IMR-90 (cell line): ENCODE data around the gene MYOZ3. TPM values are rescaled to one million over a fixed set of nuclear protein-coding genes. Genes with fewer than 3 reads are reported as not detected.

Experiments used
- ATAC-seq: fragments of 200-7000 bp; cut with Tn5 transposase; 2 replicates; pipeline ENCODE4 v1.9.1; 2020; ENCODE audit warnings: low read depth, mild to moderate bottlenecking, moderate library complexity
- BruUV-seq: library from RNA; stranded (reverse); fragments of 400-500 nt; replicated peaks from 2 replicates; lab custom pipeline; 2021; lab: Mats Ljungman, UMichigan
- CTCF ChIA-PET: fragments of 300-600 bp; formaldehyde crosslinking; extraction: SDS; loops from one replicate; lab custom pipeline; 2021; ENCODE audit warnings: antibody characterized with exemption; lab: Yijun Ruan, JAX
- POLR2A ChIA-PET: fragments of 300-600 bp; sonication (Branson Sonifier 250); formaldehyde crosslinking; loops from one replicate; lab custom pipeline; 2022; ENCODE audit warnings: antibody characterized with exemption; ENCODE audit not compliant: unreplicated experiment; lab: Charles Lee
- DNase-seq: peaks from one replicate; pipeline ENCODE4 v3.0.0; 2013
- H2AFZ ChIP-seq: replicated peaks from 2 replicates; pipeline ENCODE3; 2013; ENCODE audit warnings: low read length, mild to moderate bottlenecking; ENCODE audit not compliant: poor library complexity
- H2AK5ac ChIP-seq: 2 replicates; pipeline ENCODE4 v1.6.1; 2013; ENCODE audit warnings: low read depth, low read length, inconsistent platforms
- H2AK9ac ChIP-seq: replicated peaks from 2 replicates; pipeline ENCODE3; 2013; ENCODE audit warnings: mild to moderate bottlenecking, low read depth, low read length, moderate library complexity; ENCODE audit not compliant: poor library complexity
- H2BK120ac ChIP-seq: 2 replicates; pipeline ENCODE4 v1.6.1; 2013; ENCODE audit warnings: low read depth, low read length, inconsistent platforms
- H2BK15ac ChIP-seq: 3 replicates; pipeline ENCODE4 v1.6.1; 2013; ENCODE audit warnings: low read depth, low read length, inconsistent platforms
- H2BK20ac ChIP-seq: 2 replicates; pipeline ENCODE4 v1.6.1; 2013; ENCODE audit warnings: low read depth, mild to moderate bottlenecking, inconsistent platforms, low read length, moderate library complexity
- H2BK5ac ChIP-seq: 2 replicates; pipeline ENCODE4 v1.6.1; 2013; ENCODE audit warnings: mild to moderate bottlenecking, low read depth, low read length, inconsistent platforms; ENCODE audit not compliant: poor library complexity, severe bottlenecking
- H3K14ac ChIP-seq: replicated peaks from 2 replicates; pipeline ENCODE4 v1.6.1; 2013; ENCODE audit warnings: low read depth, low read length, inconsistent platforms
- H3K18ac ChIP-seq: 2 replicates; pipeline ENCODE4 v1.6.1; 2013; ENCODE audit warnings: low read depth, low read length, control low read depth
- H3K23ac ChIP-seq: 2 replicates; pipeline ENCODE4 v1.6.1; 2013; ENCODE audit warnings: low read depth, low read length, inconsistent platforms
- H3K27ac ChIP-seq: 2 replicates; pipeline ENCODE4 v1.5.1; 2013; ENCODE audit warnings: mild to moderate bottlenecking, control low read depth, low read length; ENCODE audit not compliant: insufficient read depth
- H3K27me3 ChIP-seq: 2 replicates; pipeline ENCODE4 v1.6.1; 2013; ENCODE audit warnings: low read length; ENCODE audit not compliant: control insufficient read depth, insufficient read depth
- H3K36me3 ChIP-seq: 2 replicates; pipeline ENCODE4 v1.6.1; 2013; ENCODE audit warnings: low read length, mixed read lengths; ENCODE audit not compliant: control insufficient read depth, insufficient read depth
- H3K4ac ChIP-seq: 2 replicates; pipeline ENCODE4 v1.6.1; 2013; ENCODE audit warnings: low read depth, low read length, inconsistent platforms
- H3K4me1 ChIP-seq: 2 replicates; pipeline ENCODE4 v1.6.1; 2013; ENCODE audit warnings: low read length, mixed read lengths; ENCODE audit not compliant: control insufficient read depth, insufficient read depth
- H3K4me2 ChIP-seq: 2 replicates; pipeline ENCODE4 v1.6.1; 2013; ENCODE audit warnings: low read depth, mild to moderate bottlenecking, control low read depth, low read length, moderate library complexity
- H3K4me3 ChIP-seq: 2 replicates; pipeline ENCODE4 v1.5.1; 2013; ENCODE audit warnings: low read depth, mild to moderate bottlenecking, control low read depth, low read length, moderate library complexity; ENCODE audit not compliant: insufficient read depth
- H3K56ac ChIP-seq: 2 replicates; pipeline ENCODE4 v1.6.1; 2013; ENCODE audit warnings: low read length, inconsistent platforms; ENCODE audit not compliant: insufficient read depth; ENCODE audit errors: extremely low read depth
- H3K79me1 ChIP-seq, 2 experiments: 2 replicates each; pipeline ENCODE4 v1.6.1; 2013; ENCODE audit warnings: low read length in 2 of 2, inconsistent platforms in 1 of 2, low read depth in 1 of 2
- H3K9ac ChIP-seq: 2 replicates; pipeline ENCODE4 v1.6.1; 2013; ENCODE audit warnings: low read depth, low read length, control low read depth
- H3K9me1 ChIP-seq: 2 replicates; pipeline ENCODE4 v1.6.1; 2013; ENCODE audit warnings: low read length, inconsistent platforms; ENCODE audit not compliant: insufficient read depth
- H3K9me3 ChIP-seq: 2 replicates; pipeline ENCODE4 v1.6.1; 2013; ENCODE audit warnings: low read length; ENCODE audit not compliant: control insufficient read depth, insufficient read depth
- H4K20me1 ChIP-seq: 2 replicates; pipeline ENCODE4 v1.6.1; 2013; ENCODE audit warnings: low read length, inconsistent platforms; ENCODE audit not compliant: insufficient read depth
- H4K5ac ChIP-seq: 2 replicates; pipeline ENCODE4 v1.6.1; 2013; ENCODE audit warnings: mild to moderate bottlenecking, low read depth, low read length, control low read depth
- H4K8ac ChIP-seq, 2 experiments: 2 replicates each; pipeline ENCODE4 v1.6.1; 2013; ENCODE audit warnings: low read depth in 2 of 2, low read length in 2 of 2, control low read depth in 1 of 2, inconsistent platforms in 1 of 2
- H4K91ac ChIP-seq: 2 replicates; pipeline ENCODE4 v1.6.1; 2013; ENCODE audit warnings: low read depth, low read length, inconsistent platforms; ENCODE audit not compliant: insufficient read depth
- CEBPB ChIP-seq: IDR thresholded peaks from 2 replicates; pipeline ENCODE4 v1.6.1; 2012; ENCODE audit warnings: low read depth, low read length, improper control_type of control experiment
- NFE2L2 ChIP-seq: fragments of 150-350 bp; IDR thresholded peaks from 2 replicates; pipeline ENCODE4 v1.6.1; 2016; ENCODE audit warnings: low read depth, mild to moderate bottlenecking, low read length
- WGBS, 2 experiments: methylation state at CpG; one replicate each; pipeline versions ENCODE4 v1.1.5 to v1.1.7; 2013; ENCODE audit warnings: missing lambda C conversion rate in 2 of 2; ENCODE audit not compliant: insufficient read length in 1 of 2; ENCODE audit errors: extremely low coverage in 2 of 2; 5-methylcytosine and 5-hydroxymethylcytosine counted together
- dilution Hi-C: fragments of 300-500 bp; cut with HindIII; formaldehyde crosslinking; loops from one replicate; pipeline ENCODE4 v1.14.3; 2018; ENCODE audit warnings: low sequenced_read_pairs; ENCODE audit not compliant: unreplicated experiment
- in situ Hi-C: fragments of 300-500 bp; cut with MboI; formaldehyde crosslinking; loops from 3 replicates; pipeline ENCODE4 v1.14.3; 2019; ENCODE audit warnings: low sequenced_read_pairs, inconsistent platforms, mixed read lengths
- intact Hi-C: fragments of 100-400 bp; cut with micrococcal nuclease; formaldehyde crosslinking; loops from 2 replicates; pipeline ENCODE4 v1.10.0; 2022
- polyA plus RNA-seq, 3 experiments: library from polyadenylated mRNA; depleted of rRNA; stranded (reverse); fragments of >200 nt; gene quantifications; 2 replicates each; pipeline ENCODE4 v1.2.3, GENCODE V29; 2012; ENCODE audit warnings: low replicate concordance in 1 of 3
- total RNA-seq: library from RNA; depleted of rRNA; stranded (reverse); fragments of >200 nt; gene quantifications from 2 replicates; pipeline ENCODE4 v1.2.3, GENCODE V29; 2012
- TF ChIP-seq, protein P1 (sequence below): fragments of 150-350 bp; IDR thresholded peaks from 2 replicates; pipeline ENCODE4 v1.6.1; 2017; ENCODE audit warnings: mild to moderate bottlenecking, antibody characterized with exemption, low read length, low read depth
- TF ChIP-seq, protein P2 (sequence below): conservative IDR thresholded peaks from 2 replicates; pipeline ENCODE4 v1.5.1; 2012; ENCODE audit warnings: mild to moderate bottlenecking, low read depth, low read length, improper control_type of control experiment

The MYOZ3 gene
- total and polyA plus RNA-seq, 2 of the 4 experiments (the other 2 are of a cell fraction) = under 0.01 to 0.24 TPM

DNA sequence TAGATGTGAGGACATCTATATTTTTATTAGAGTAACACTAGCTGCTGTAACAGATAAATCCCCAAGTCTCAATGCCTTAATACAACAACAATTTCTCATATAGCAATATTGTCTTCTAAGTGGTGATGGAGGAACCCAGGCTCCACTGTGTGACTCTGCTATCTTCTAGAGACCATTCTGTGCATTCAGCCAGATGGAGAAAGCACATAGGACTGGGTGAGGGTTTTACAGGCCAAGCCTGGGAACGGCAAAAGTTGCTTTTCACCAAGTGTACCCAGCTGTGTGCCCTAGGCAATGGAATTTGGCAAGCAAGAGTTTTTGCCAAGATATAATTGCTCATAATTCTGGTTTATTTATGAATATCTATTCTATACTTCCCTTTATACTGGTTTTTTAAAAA lies 28.1 kb downstream of the MYOZ3 start:
- H3K14ac ChIP-seq = no peak overlapping the region
- no peak for TF ChIP-seq NFE2L2
- TF ChIP-seq CEBPB = no peak
- TF ChIP-seq, protein P1, sequence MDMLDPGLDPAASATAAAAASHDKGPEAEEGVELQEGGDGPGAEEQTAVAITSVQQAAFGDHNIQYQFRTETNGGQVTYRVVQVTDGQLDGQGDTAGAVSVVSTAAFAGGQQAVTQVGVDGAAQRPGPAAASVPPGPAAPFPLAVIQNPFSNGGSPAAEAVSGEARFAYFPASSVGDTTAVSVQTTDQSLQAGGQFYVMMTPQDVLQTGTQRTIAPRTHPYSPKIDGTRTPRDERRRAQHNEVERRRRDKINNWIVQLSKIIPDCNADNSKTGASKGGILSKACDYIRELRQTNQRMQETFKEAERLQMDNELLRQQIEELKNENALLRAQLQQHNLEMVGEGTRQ = no peak
- TF ChIP-seq, protein P2, sequence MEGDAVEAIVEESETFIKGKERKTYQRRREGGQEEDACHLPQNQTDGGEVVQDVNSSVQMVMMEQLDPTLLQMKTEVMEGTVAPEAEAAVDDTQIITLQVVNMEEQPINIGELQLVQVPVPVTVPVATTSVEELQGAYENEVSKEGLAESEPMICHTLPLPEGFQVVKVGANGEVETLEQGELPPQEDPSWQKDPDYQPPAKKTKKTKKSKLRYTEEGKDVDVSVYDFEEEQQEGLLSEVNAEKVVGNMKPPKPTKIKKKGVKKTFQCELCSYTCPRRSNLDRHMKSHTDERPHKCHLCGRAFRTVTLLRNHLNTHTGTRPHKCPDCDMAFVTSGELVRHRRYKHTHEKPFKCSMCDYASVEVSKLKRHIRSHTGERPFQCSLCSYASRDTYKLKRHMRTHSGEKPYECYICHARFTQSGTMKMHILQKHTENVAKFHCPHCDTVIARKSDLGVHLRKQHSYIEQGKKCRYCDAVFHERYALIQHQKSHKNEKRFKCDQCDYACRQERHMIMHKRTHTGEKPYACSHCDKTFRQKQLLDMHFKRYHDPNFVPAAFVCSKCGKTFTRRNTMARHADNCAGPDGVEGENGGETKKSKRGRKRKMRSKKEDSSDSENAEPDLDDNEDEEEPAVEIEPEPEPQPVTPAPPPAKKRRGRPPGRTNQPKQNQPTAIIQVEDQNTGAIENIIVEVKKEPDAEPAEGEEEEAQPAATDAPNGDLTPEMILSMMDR = no peak
- no peak overlapping the region for H4K5ac ChIP-seq
- H3K4ac ChIP-seq = no peak overlapping the region
- H3K9me1 ChIP-seq = no peaks in the 10 kb centered on the region
- H3K4me3 ChIP-seq = no peak overlapping the region
- no peak overlapping the region for H4K8ac ChIP-seq
- DNase-seq (no peak), ATAC-seq (no peak)
- no peaks in the 10 kb centered on the region for H3K4me1 ChIP-seq
- H3K79me1 ChIP-seq = no peaks in the 10 kb centered on the region
- CTCF ChIA-PET = interaction anchor here (0.6 kb wide), 1 partner anchor 320 kb away, joined by 3 read pairs; no protein-coding TSS in a partner anchor
- no peak overlapping the region for H3K18ac ChIP-seq
- H3K9ac ChIP-seq = no peak overlapping the region
- WGBS, 2 experiments = no CpG with 5 or more reads among the region's 1 CpG
- H3K9me3 ChIP-seq = no peaks in the 10 kb centered on the region
- in situ Hi-C loops (no loop called here), intact Hi-C loops (no loop called here), dilution Hi-C loops (no loop called here)
- H2AK5ac ChIP-seq = no peak overlapping the region
- no peaks in the 10 kb centered on the region for H4K20me1 ChIP-seq
- H3K27me3 ChIP-seq = no peaks in the 10 kb centered on the region
- no TSS peak for BruUV-seq
- no peak overlapping the region for H3K4me2 ChIP-seq
- H2AK9ac ChIP-seq = no peak overlapping the region
- no peak overlapping the region for H2BK120ac ChIP-seq
- no peak overlapping the region for H4K91ac ChIP-seq
- no peak overlapping the region for H3K27ac ChIP-seq
- H2BK5ac ChIP-seq = no peak overlapping the region
- H2BK15ac ChIP-seq = no peak overlapping the region
- H2AFZ ChIP-seq = no peak overlapping the region
- peaks cover 25% of the 10 kb centered on the region for H3K36me3 ChIP-seq
- H3K23ac ChIP-seq = no peak overlapping the region
- POLR2A ChIA-PET = no interaction called here
- no peak overlapping the region for H2BK20ac ChIP-seq
- no peak overlapping the region for H3K56ac ChIP-seq
